Rectal smooth muscle tissue (tissue), 1 donor: ENCODE data around the gene EGF.
"Not testable (repeated sequence)": the region's sequence is repeated elsewhere in the genome, so short reads cannot be mapped to it uniquely, and the experiment has no call there.

Experiments used
- H3K27ac ChIP-seq: one replicate; pipeline ENCODE4 v1.7.0; 2013; ENCODE audit warnings: low read depth, low read length, inconsistent platforms
- H3K27me3 ChIP-seq: one replicate; pipeline ENCODE4 v1.7.0; 2013; ENCODE audit warnings: low read length; ENCODE audit not compliant: control insufficient read depth, insufficient read depth
- H3K36me3 ChIP-seq: one replicate; pipeline ENCODE4 v1.7.0; 2013; ENCODE audit warnings: low read length; ENCODE audit not compliant: control insufficient read depth, insufficient read depth
- H3K4me1 ChIP-seq: one replicate; pipeline ENCODE4 v1.7.0; 2013; ENCODE audit warnings: low read length; ENCODE audit not compliant: control insufficient read depth, insufficient read depth
- H3K4me3 ChIP-seq: one replicate; pipeline ENCODE4 v1.7.0; 2013; ENCODE audit warnings: low read length
- H3K9ac ChIP-seq: one replicate; pipeline ENCODE4 v1.7.0; 2013; ENCODE audit warnings: low read length

The EGF gene

DNA sequence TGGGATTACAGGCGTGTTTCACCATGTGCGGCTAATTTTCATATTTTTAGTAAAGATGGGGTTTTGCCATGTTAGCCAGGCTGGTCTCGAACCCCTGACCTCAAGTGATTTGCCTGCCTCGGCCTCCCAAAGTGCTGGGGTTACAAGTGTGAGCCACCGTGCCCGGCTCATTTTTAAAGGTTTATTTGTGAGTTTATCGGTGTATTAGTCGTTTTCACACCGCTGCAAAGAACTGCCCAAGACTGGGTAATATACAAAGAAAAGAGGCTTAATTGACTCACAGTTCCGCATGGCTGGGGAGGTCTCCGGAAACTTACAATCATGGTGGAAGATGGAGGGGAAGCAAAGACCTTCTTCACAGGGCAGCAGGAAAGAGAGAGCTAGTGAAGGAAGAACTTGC is 126.5 kb downstream of the EGF start:
- not testable (repeated sequence) for H3K27me3 ChIP-seq, H3K36me3 ChIP-seq, H3K4me1 ChIP-seq, H3K4me3 ChIP-seq, H3K9ac ChIP-seq, H3K27ac ChIP-seq

DNA sequence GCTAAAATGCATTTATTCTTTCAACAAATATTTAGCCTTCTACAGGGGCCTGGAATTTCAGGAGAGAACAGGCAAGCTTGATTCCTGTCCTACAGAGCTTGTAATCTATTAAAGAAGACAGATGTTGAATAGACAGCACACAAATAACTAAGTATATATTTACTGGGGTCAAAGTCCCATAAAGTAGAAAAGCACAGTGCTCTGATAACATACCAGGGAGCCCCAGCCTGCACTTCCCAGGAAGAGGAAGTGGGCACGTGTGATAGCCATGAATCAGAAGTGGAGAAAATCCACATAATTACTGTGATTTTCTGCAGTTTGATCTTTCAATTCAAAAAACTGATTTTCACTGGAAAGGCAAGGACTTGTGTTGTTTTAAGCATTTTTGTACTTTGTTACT is 129.1 kb downstream of the EGF start:
- H3K27me3 ChIP-seq: no peaks in the 10 kb centered on the region
- H3K4me1 ChIP-seq: no peaks in the 10 kb centered on the region
- no peaks in the 10 kb centered on the region for H3K36me3 ChIP-seq
- H3K9ac ChIP-seq: no peak overlapping the region
- H3K4me3 ChIP-seq: no peak overlapping the region
- no peak overlapping the region for H3K27ac ChIP-seq

DNA sequence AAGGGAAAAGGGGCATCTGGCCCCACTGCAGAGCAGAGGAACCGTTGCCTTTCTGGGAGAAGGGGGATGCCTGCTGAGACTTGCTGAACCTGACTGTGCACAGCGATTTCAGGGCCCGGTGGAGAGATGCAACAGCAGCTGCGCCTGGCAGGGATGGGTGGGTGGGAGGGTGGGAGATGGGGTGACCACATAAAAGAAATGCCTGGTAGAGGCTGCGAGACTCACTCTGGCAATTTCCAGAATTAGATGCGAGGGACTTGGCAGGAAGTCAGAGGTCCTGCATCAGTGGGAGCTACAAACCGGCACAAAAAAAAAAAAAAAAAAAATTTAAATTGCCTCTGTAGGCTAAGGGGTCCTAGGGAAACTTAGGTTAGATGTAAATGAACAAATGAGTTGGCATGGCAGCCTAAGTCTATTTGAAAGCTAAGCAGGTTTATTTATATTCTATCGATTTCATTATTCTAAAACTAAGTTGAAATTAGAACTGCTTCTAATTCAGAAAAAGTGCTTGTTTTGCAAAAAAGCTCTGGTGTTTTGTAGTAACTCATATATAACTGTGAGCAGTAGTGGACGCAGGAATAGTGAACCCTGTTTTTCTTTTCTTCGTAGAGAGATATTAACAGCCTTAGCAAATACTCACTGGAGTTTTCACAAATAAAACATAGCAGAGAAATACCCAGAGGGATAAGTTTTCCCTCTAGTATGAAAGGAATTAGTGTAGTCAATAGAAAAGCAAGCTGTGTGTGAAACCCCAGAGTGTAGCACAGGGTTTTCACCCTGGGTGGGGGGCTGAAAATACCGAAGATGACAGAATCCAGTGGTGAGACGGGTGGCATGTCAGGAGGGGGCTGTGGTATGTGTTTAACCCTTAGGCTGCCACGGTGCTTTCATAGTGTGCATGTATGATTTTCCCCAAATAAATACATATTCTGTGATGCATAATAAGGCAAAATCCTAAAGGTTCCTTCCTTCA is 130.1 kb downstream of the EGF start:
- Histone ChIP-seq H3K4me1 (no peaks in the 10 kb centered on the region), H3K9ac (no peak overlapping the region), H3K4me3 (no peak overlapping the region), H3K27me3 (no peaks in the 10 kb centered on the region), H3K27ac (no peak overlapping the region), H3K36me3 (no peaks in the 10 kb centered on the region)

DNA sequence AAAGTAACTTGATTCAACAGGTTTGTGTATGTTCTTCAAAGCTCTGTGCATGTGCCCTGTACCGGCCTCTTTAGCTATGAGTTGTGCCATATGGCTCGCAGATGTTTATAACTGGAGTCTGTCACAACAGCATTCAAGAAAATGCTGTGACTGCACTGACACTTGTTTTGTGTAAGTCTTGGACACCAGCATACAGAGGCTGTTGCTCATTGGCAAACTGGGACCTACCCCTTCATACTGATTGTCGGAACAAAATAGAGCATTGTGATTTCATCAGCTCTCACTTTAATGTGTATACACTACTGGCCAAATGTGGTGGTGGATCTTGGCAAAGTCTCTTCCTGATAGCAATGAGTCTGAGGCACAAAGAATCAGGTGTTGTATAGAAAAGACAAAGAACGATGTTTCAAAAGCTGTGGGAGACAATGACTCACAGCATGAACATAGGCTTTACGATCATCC is 133.9 kb downstream of the EGF start:
- H3K9ac ChIP-seq: no peak overlapping the region
- H3K36me3 ChIP-seq: no peaks in the 10 kb centered on the region
- no peak overlapping the region for H3K4me3 ChIP-seq
- no peaks in the 10 kb centered on the region for H3K4me1 ChIP-seq
- no peak overlapping the region for H3K27ac ChIP-seq
- H3K27me3 ChIP-seq: no peaks in the 10 kb centered on the region

DNA sequence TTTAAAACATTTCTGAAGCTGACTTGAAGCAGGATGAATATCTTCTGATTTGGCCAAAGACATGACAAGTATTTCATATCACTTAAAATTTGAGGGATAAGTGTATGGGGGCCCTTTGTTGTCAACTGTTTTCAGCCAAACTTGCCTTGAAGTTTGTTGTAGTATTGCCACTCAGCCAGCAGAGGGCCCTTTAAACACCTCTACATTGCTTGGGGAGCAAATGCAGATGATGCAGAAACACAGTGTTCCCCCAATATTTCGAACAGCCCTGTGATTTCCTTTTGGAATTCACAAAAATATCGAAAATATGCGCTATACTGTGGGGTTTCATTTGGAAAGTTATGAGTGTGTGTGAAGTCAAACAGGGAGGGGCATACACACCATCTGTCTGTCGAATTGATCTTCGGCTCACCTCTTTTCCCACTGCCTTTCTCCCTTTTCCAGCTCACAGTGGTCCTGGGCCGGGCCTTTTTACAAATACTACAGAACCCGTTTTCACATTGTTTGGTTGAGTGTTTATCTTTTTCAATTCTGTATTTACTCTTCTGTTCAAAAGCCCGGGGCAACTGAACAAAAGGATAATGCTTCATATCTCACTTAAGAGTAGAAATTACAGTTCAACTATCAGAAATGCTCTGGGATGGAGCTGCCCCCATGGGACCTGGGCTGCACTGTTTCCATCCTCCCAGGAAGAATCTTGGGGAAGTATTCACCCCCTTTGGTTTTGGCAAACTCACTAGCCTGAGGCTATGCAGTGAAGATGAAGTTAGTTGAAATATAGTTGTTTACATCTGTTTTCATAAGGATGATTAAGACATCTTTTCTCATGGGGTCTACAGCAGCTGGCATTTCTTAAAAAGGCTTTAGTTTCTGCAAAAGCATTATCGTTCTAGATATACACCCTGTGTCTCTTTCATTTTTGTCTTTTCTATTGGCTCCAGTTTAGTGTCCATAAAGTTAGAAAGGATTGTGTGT is 137.6 kb downstream of the EGF start:
- no peaks in the 10 kb centered on the region for H3K36me3 ChIP-seq
- no peak overlapping the region for H3K27ac ChIP-seq
- no peak overlapping the region for H3K9ac ChIP-seq
- H3K4me3 ChIP-seq: no peak overlapping the region
- no peaks in the 10 kb centered on the region for H3K4me1 ChIP-seq
- H3K27me3 ChIP-seq: no peaks in the 10 kb centered on the region

DNA sequence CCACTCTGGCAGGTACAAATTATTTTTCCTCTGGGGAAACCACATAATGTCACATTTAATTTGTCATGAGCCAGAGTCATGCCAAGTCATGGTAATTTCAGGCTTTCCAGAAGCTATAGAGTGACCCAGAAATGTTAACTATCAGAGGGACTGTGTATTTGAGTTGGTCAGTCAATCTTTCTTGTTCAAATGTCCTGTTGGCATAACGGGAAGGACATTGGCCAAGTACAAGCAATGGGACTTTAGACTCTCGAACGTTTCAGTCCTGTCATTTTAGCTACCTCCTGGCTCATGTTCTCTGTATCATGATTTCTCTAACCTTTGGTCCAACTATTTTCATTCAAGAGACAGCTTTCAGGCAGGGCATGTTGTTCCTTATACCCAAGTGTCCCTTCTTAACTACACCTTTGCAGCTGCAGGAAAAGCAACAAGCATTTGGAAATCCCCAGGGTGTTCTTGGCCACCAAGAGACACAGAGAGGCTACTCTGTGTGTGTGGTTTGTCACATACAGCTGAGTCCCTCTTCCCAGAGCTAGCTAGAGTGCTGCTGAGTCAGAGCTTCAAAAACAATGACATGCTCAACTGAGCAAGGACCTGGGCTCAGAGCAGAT is 142.6 kb downstream of the EGF start:
- no peak overlapping the region for H3K27ac ChIP-seq
- H3K4me1 ChIP-seq: no peaks in the 10 kb centered on the region
- H3K4me3 ChIP-seq: no peak overlapping the region
- H3K9ac ChIP-seq: no peak overlapping the region
- no peaks in the 10 kb centered on the region for H3K27me3 ChIP-seq
- H3K36me3 ChIP-seq: no peaks in the 10 kb centered on the region

DNA sequence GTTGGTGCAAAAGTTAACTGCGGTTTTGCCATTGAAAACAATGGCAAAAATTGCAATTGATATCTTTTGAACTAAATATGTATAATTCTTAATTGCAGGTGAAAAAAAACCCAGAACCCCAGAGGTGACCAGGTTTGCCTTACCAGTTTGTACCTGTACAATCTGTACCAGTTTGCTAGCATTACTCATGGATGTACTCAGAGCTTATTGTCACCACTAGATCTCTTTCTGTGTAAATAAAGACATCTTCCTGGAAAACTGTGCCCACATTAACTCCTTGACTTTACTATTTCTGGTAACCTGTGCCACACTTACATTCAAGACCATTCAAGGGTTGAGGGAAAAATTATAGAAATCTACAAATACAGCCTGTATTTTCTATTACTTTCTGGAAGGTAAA is 146.0 kb downstream of the EGF start:
- no peak overlapping the region for H3K9ac ChIP-seq
- no peaks in the 10 kb centered on the region for H3K36me3 ChIP-seq
- no peaks in the 10 kb centered on the region for H3K27me3 ChIP-seq
- H3K4me1 ChIP-seq: no peaks in the 10 kb centered on the region
- H3K4me3 ChIP-seq: no peak overlapping the region
- no peak overlapping the region for H3K27ac ChIP-seq

DNA sequence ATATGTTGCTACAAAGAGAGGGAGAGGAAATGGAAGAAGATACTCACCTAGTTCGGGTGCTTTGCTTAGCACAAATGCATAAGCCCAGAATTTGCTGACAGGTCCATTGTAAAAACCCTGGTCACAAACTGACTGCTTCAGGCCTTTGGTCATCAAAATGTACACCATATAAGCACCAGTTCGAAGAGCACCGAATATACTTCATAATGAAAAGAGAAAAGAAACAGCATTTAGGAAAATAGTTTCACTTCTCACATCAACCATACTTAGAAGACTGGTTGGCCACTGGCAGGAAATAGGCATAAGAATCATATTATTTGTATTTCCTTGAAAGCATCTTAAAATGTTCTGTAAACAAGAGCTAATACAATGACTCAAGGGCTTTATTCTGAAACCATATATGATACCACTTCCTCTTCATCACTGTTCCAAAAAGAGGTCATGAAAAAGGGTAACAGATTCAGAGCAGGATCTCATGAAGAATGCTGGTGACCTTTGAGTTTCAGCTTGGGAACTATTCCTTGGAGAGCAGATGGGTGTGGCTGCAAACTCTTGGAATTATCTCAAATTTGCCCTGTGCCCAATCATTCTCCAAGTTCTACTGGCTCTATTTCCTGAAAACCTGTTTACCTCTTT is 147.0 kb downstream of the EGF start:
- Histone ChIP-seq H3K4me1 (no peaks in the 10 kb centered on the region), H3K27ac (no peak overlapping the region), H3K4me3 (no peak overlapping the region), H3K27me3 (no peaks in the 10 kb centered on the region), H3K36me3 (no peaks in the 10 kb centered on the region), H3K9ac (no peak overlapping the region)

DNA sequence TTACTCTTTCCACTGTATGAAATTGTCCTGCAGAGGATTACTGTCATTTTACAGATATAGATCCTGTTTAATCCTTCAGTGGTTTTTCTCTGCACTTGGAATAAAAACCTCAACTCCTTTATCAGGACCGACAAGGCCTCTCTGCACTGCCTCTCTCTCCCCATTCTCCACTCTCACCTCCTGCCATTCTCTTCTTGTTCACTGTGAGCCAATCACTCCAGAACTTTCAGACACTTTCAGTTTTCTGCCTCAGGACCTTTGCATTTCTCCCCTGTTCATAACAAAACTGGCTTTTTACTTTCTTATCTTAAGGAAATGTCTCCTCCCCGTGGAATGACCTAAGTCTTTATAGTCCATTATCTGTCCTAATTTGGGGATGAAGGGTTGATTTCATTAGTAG is 148.4 kb downstream of the EGF start:
- H3K27ac ChIP-seq: no peak overlapping the region
- H3K4me1 ChIP-seq: no peaks in the 10 kb centered on the region
- H3K4me3 ChIP-seq: no peak overlapping the region
- H3K9ac ChIP-seq: no peak overlapping the region
- no peaks in the 10 kb centered on the region for H3K27me3 ChIP-seq
- H3K36me3 ChIP-seq: no peaks in the 10 kb centered on the region
